CMK (cell line): ENCODE results near the gene RBM3.

Experiments used
- DNase-seq: peaks from one replicate; pipeline ENCODE4 v3.0.0-alpha.2; 2010; ENCODE audit warnings: low read depth

The RBM3 gene

DNA sequence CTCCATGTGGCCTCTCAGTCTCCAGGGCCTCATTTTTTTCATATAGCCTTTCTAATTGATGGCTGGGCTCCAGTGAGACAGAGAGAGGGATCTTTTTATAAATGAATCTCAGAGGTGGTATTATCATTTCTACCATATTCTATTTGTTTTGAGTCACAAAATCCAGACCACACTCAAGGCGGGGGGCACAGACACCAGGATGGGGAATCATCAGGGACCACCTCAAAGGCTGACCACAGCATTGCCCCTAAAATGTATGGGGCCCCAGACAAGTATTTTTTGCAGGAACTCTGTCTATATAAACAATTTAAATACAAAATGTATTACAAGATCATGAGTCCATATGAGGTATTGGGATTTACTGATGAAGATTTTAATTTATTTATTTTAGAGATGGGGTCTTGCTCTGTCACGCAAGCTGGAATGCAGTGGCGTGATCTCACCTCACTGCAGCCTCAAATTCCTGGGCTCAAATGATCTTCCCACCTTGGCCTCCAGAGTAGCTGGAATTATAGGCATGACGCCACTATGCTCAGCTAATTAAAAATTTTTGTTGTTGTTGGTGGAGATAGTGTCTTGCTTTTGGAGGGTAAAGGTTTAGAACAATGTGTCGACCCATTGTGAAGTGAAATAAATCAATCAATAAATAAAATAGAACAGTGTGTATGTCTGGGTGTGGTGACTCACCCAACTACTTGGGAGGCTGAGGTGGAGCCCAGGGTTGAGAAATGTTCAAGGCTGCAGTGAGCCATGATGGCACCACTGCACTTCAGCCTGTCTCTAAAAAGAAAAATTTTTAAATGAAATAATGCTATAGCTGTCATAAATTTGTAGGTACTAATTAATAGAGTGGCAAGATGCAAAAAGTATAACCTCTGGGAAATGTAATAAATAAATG, 52.4 kb downstream of the RBM3 start:
- DNase-seq, result no peak
